GM23338 (cell line): Measurements from ENCODE around the gene KLHL26. TPM values are rescaled to one million over a fixed set of nuclear protein-coding genes. Genes with fewer than 3 reads are reported as not detected.
A peak's percentile ranks its signal among the peaks of the same experiment; 100 is the strongest.

ENCODE experiments used
- ATAC-seq: fragments of 200-7000 bp; cut with Tn5 transposase; 3 replicates; pipeline ENCODE4 v1.9.1; 2020
- DNase-seq: peaks from one replicate; pipeline ENCODE4 v3.0.0-alpha.2; 2015; ENCODE audit warnings: low spot score
- H2AFZ ChIP-seq: fragments of 200-600 bp; sonication (generic); 2 replicates; pipeline ENCODE4 v1.8.0; 2016; ENCODE audit warnings: antibody characterized with exemption, mild to moderate bottlenecking, moderate library complexity
- H3F3A ChIP-seq: fragments of 200-600 bp; sonication (generic); replicated peaks from 2 replicates; pipeline ENCODE4 v1.8.0; 2017; ENCODE audit warnings: antibody characterized with exemption, mixed run types, low read depth
- H3K27ac ChIP-seq: fragments of 200-600 bp; sonication (generic); 2 replicates; pipeline ENCODE4 v1.6.1; 2016; ENCODE audit warnings: low read depth
- H3K27me3 ChIP-seq: fragments of 200-600 bp; sonication (generic); 2 replicates; pipeline ENCODE4 v1.8.0; 2016; ENCODE audit warnings: mild to moderate bottlenecking, mixed run types, moderate library complexity; ENCODE audit not compliant: insufficient read depth
- H3K36me3 ChIP-seq: fragments of 200-600 bp; sonication (generic); 2 replicates; pipeline ENCODE4 v1.8.0; 2016; ENCODE audit warnings: mild to moderate bottlenecking; ENCODE audit not compliant: insufficient read depth
- H3K4me1 ChIP-seq: fragments of 200-600 bp; sonication (generic); 2 replicates; pipeline ENCODE4 v1.8.0; 2016; ENCODE audit warnings: mild to moderate bottlenecking, moderate library complexity; ENCODE audit not compliant: insufficient read depth
- H3K4me2 ChIP-seq: fragments of 200-600 bp; sonication (generic); 2 replicates; pipeline ENCODE4 v1.7.1; 2017; ENCODE audit warnings: mixed run types
- H3K4me3 ChIP-seq: fragments of 200-600 bp; sonication (generic); 2 replicates; pipeline ENCODE4 v1.6.1; 2016; ENCODE audit warnings: mixed run types
- H3K79me2 ChIP-seq: fragments of 200-600 bp; sonication (generic); replicated peaks from 2 replicates; pipeline ENCODE4 v1.8.0; 2017; ENCODE audit warnings: mild to moderate bottlenecking; ENCODE audit not compliant: insufficient read depth
- H3K9me2 ChIP-seq: fragments of 200-600 bp; sonication (generic); 2 replicates; pipeline ENCODE4 v1.8.0; 2017; ENCODE audit not compliant: insufficient read depth
- H4K20me1 ChIP-seq: fragments of 200-600 bp; sonication (generic); replicated peaks from 2 replicates; pipeline ENCODE4 v1.8.0; 2017; ENCODE audit warnings: mild to moderate bottlenecking; ENCODE audit not compliant: insufficient read depth
- H3K27ac Mint-ChIP-seq: 2 replicates; pipeline ENCODE4 v1.8.0; 2020; ENCODE audit warnings: inconsistent platforms, mild to moderate bottlenecking, moderate library complexity, mixed read lengths
- H3K27me3 Mint-ChIP-seq: 3 replicates; pipeline ENCODE4 v1.8.0; 2022; ENCODE audit warnings: low read depth, mild to moderate bottlenecking, moderate library complexity, mixed read lengths, inconsistent platforms; ENCODE audit not compliant: insufficient read depth, poor library complexity
- H3K36me3 Mint-ChIP-seq: 3 replicates; pipeline ENCODE4 v1.8.0; 2021; ENCODE audit warnings: low read depth, mild to moderate bottlenecking, inconsistent platforms, moderate library complexity, mixed read lengths
- H3K4me1 Mint-ChIP-seq: 3 replicates; pipeline ENCODE4 v1.8.0; 2020; ENCODE audit warnings: mild to moderate bottlenecking, inconsistent platforms, mixed read lengths
- H3K4me3 Mint-ChIP-seq: 3 replicates; pipeline ENCODE4 v1.8.0; 2021; ENCODE audit warnings: moderate library complexity, mild to moderate bottlenecking, inconsistent platforms, mixed read lengths
- H3K9me3 Mint-ChIP-seq: 3 replicates; pipeline ENCODE4 v1.8.0; 2020; ENCODE audit warnings: moderate library complexity, mild to moderate bottlenecking, inconsistent platforms, mixed read lengths
- CREB1 ChIP-seq: fragments of 250-450 bp; sonication (Bioruptor Pico); IDR thresholded peaks from 2 replicates; pipeline ENCODE4 v1.5.0; 2020; ENCODE audit warnings: low read depth, mild to moderate bottlenecking, moderate library complexity
- EZH2 ChIP-seq: fragments of 200-600 bp; sonication (generic); IDR thresholded peaks from one replicate; pipeline ENCODE4 v1.8.0; 2017; ENCODE audit warnings: antibody characterized with exemption, mild to moderate bottlenecking, low read depth; ENCODE audit not compliant: unreplicated experiment
- EZH2phosphoT487 ChIP-seq: fragments of 200-600 bp; sonication (generic); IDR thresholded peaks from one replicate; pipeline ENCODE4 v1.8.1; 2018; ENCODE audit warnings: antibody characterized with exemption; ENCODE audit not compliant: unreplicated experiment
- STAT1 ChIP-seq: IDR thresholded peaks from one replicate; pipeline ENCODE4 v1.6.1; 2016; ENCODE audit warnings: antibody characterized with exemption; ENCODE audit not compliant: unreplicated experiment
- ZNF114 ChIP-seq: fragments of 250-450 bp; sonication (Bioruptor Pico); IDR thresholded peaks from 2 replicates; pipeline ENCODE4 v1.5.0; 2020; ENCODE audit warnings: mild to moderate bottlenecking, moderate library complexity
- polyA plus RNA-seq: library from polyadenylated mRNA; unstranded; fragments of >200 nt; fragmentation: Nextera tagmentation; extraction: Ambion mirVana; gene quantifications from 2 replicates; pipeline ENCODE4 v1.2.1, GENCODE V29; 2016
- total RNA-seq: library from RNA; depleted of rRNA; stranded (reverse); fragments of >200 nt; shearing (Covaris generic); gene quantifications from 2 replicates; pipeline ENCODE4 v1.2.3, GENCODE V29; 2014

KLHL26 gene
- total and polyA plus RNA-seq, 2 experiments from 2014 or later: 3.6 to 11.2 TPM

DNA sequence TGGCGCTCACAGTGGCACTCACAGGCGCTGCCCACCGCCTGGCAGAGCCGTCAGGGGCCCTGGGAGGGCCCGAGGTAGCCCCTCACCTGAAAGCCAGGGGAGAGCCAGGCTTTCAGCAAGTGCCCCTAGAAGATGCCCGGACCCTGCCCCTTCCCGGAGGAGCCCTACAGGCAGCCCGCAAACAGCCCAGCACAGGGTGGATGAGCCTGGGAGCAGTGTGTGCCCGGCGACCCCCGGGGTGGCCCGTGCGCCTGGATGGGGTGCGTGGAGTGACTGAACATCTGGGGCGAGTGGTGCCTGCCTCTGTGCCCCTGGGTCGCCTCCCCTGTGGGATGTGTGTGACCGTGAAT lies 31.7 kb upstream of the KLHL26 start:
- Histone ChIP-seq H3K27ac (no peak overlapping the region), H3K4me3 (peak overlapping the region; percentile 57), H3K79me2 (no peaks in the 10 kb centered on the region), H3K4me1 (peaks cover 42% of the 10 kb centered on the region), H3K36me3 (no peaks in the 10 kb centered on the region), H3K4me2 (peak overlapping the region; percentile 96), H3K27me3 (peaks cover 92% of the 10 kb centered on the region), H3K9me2 (no peaks in the 10 kb centered on the region), H4K20me1 (0 out of 2 replicates have a peak, but pooled peaks cover 7% of the 10 kb centered on the region), H3F3A (peaks cover 34% of the 10 kb centered on the region), H2AFZ (no peak overlapping the region)
- Mint-ChIP-seq H3K36me3 (peaks cover 2% of the 10 kb centered on the region; the same call in 1 of the 3 replicates), H3K27ac (no peak overlapping the region), H3K4me1 (peaks cover 39% of the 10 kb centered on the region), H3K4me3 (peak overlapping the region; percentile 67), H3K9me3 (no peaks in the 10 kb centered on the region; the same call in 2 of the 3 replicates), H3K27me3 (peaks cover 83% of the 10 kb centered on the region)
- TF ChIP-seq STAT1 (no peak), CREB1 (CRISPR knock-in tag) (no peak)
- ATAC-seq (peak; percentile 4; the same call in 2 of the 3 replicates), DNase-seq (no peak)

DNA sequence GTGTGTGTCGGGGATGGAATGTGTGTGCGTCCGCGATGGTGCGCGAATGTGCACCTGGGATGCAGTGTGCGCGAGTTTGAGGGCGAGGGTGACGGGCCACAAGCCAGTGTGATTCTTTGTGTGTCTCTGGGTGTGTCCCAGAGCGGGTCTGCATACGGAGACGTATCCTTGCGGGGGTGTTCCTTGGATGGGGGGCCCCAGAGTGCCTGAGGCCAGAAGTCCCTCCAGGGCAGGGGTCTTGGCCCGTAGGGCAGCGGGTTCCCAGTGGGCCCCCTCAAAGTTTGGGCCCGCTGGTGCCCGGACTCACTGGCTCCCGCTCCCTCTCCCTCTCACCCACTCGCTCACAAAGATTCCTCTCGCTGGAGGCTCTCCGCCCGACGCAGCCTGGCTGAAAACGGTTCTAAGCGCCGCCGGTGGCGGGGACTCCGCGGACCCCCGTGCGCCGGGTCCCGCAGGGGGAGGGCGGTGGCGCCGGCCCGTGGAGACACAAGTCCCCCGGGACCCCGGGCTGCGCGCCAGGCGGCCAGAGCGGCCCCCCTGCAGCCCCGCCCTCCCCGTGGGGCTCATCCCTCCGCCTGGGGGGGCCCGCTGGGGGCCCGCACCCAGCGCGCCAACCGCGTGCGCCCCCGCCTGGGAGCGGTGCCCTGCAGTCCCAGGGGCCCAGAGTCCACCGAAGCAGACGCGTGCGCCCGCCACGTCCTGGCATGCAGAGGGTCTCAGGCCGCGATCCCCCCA lies 31.1 kb upstream of the KLHL26 start:
- Histone ChIP-seq H3K79me2 (no peaks in the 10 kb centered on the region), H3K4me1 (peaks cover 46% of the 10 kb centered on the region), H3K4me2 (peak overlapping the region; percentile 96), H3F3A (peaks cover 34% of the 10 kb centered on the region), H3K27ac (no peak overlapping the region), H3K4me3 (peak overlapping the region; percentile 57), H3K36me3 (no peaks in the 10 kb centered on the region), H3K27me3 (peaks cover 96% of the 10 kb centered on the region), H4K20me1 (0 out of 2 replicates have a peak, but pooled peaks cover 7% of the 10 kb centered on the region), H3K9me2 (no peaks in the 10 kb centered on the region), H2AFZ (no peak overlapping the region)
- Mint-ChIP-seq H3K9me3 (no peaks in the 10 kb centered on the region; the same call in 2 of the 3 replicates), H3K4me3 (peak overlapping the region; percentile 67), H3K27ac (no peak overlapping the region), H3K36me3 (peaks cover 2% of the 10 kb centered on the region; the same call in 1 of the 3 replicates), H3K4me1 (peaks cover 41% of the 10 kb centered on the region), H3K27me3 (peaks cover 87% of the 10 kb centered on the region)
- DNase-seq (peak; percentile 39), ATAC-seq (no peak)
- peak; percentile 87 for TF ChIP-seq EZH2
- no peak for TF ChIP-seq EZH2phosphoT487

DNA sequence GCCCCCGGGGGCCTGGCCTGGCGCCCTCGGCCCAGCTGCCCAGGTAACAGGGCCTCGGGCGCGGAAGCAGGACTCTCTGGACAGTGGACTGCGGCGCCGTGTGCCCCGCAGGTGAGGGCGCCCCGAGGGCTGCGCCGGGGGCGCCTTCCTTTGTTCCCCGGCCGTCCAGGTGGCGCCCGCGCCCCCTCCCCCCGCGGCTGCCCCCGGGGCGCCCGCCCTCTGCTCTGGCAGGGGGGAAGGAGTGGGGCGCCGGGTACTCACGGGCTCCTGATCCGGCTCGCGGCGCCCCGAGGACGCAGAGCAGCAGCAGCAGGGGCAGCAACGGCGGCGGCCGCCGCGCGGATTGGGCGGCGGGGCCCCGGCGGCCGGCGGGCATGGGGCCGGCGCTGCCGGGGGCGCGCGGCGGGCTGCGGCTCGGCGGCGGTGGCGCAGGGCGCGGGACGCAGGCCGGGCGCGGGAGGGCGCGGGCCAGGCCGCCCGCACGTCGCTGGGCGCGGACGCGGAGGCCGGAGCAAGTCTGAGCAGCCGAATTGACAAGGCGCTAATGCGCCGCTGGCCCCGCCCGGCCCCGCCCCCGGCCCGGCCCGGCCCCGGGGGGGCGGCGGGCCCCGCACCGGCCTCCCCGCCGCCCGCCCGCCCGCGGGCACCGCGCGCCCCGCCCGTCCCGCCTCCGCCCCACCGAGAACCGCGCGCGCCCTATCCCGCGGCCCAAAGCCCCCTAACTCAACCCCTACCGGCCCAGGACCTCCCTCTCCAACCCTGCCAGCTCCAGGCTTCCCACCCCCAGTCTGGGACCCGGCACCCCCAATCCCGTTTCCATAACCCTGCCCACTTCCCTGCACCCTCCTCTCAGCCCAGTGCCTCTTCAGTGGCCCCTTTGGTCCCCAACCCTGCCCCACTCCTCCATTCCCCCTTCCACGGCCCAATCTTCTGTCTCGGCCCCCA lies 30.3 kb upstream of the KLHL26 start, which contains the start of gene CRLF1:
CRLF1 (minus strand) TSS at position 519 of the 945 bp plus-strand sequence; CDS start at position 376, 143 bp downstream.
- Histone ChIP-seq H2AFZ (no peak within 1 kb of the TSS; the same call in 1 of the 2 replicates), H3K27me3 (peaks cover 96% of the 10 kb centered on the region), H3K4me3 (peak within 1 kb of the TSS; percentile 57), H4K20me1 (0 out of 2 replicates have a peak, but pooled peaks cover 7% of the 10 kb centered on the region), H3K79me2 (no peaks in the 10 kb centered on the region), H3K36me3 (no peaks in the 10 kb centered on the region), H3F3A (peaks cover 37% of the 10 kb centered on the region), H3K9me2 (no peaks in the 10 kb centered on the region), H3K4me2 (peak within 1 kb of the TSS; percentile 96), H3K27ac (no peak within 1 kb of the TSS), H3K4me1 (peaks cover 53% of the 10 kb centered on the region)
- peak within 1 kb of the TSS; percentile 67 for H3K4me3 Mint-ChIP-seq
- H3K4me1 Mint-ChIP-seq: peaks cover 46% of the 10 kb centered on the region
- ATAC-seq (no peak), DNase-seq (peak; percentile 46)
- TF ChIP-seq ZNF114 (CRISPR knock-in tag) (no peak), EZH2 (peak; percentile 54)
- no peak within 1 kb of the TSS for H3K27ac Mint-ChIP-seq
- peaks cover 2% of the 10 kb centered on the region; the same call in 1 of the 3 replicates for H3K36me3 Mint-ChIP-seq
- no peaks in the 10 kb centered on the region; the same call in 2 of the 3 replicates for H3K9me3 Mint-ChIP-seq
- peaks cover 84% of the 10 kb centered on the region for H3K27me3 Mint-ChIP-seq
